Measurements from ENCODE around the gene SBK2. TPM values are rescaled to one million over a fixed set of nuclear protein-coding genes. Genes with fewer than 3 reads are reported as not detected.

The SBK2 gene
- total and polyA plus RNA-seq, 2 experiments from 2014 or later = 1.1 to 2.0 TPM

- no peaks in the 10 kb centered on the region; the same call in 2 of the 3 replicates for H3K36me3 Mint-ChIP-seq (ENCODE audit: low read depth)
- TF ChIP-seq NANOG (IDR thresholded peaks at IDR 0.05; ENCODE audit: borderline replicate concordance) (no peak), CTCF (conservative IDR thresholded peaks at IDR 0.05; ENCODE audit: low read depth in 2 of 2) (no peak), ZNF114 (CRISPR knock-in tag; IDR thresholded peaks at IDR 0.05) (no peak), EZH2phosphoT487 (IDR thresholded peaks at IDR 0.05; ENCODE audit: unreplicated experiment) (no peak), EZH2 (IDR thresholded peaks at IDR 0.05; ENCODE audit: low read depth, unreplicated experiment) (no peak)
- Histone ChIP-seq H3K36me3 (ENCODE audit: insufficient read depth) (no peaks in the 10 kb centered on the region), H3K4me3 (no peak overlapping the region), H3K27ac (ENCODE audit: low read depth) (no peak overlapping the region), H3K27me3 (ENCODE audit: insufficient read depth) (no peaks in the 10 kb centered on the region), H3K79me2 (replicated peaks; ENCODE audit: insufficient read depth) (no peaks in the 10 kb centered on the region), H3K9me2 (ENCODE audit: insufficient read depth) (peaks cover 5% of the 10 kb centered on the region; the same call in 1 of the 2 replicates), H4K20me1 (replicated peaks; ENCODE audit: insufficient read depth) (no peaks in the 10 kb centered on the region), H3K4me2 (no peak overlapping the region), H3K4me1 (ENCODE audit: insufficient read depth) (peaks cover 7% of the 10 kb centered on the region; the same call in 1 of the 2 replicates), H2AFZ (no peak overlapping the region), H3F3A (replicated peaks; ENCODE audit: low read depth) (0 out of 2 replicates have a peak, but pooled peaks cover 7% of the 10 kb centered on the region)
- ATAC-seq = no peak
- peaks cover 6% of the 10 kb centered on the region for H3K9me3 Mint-ChIP-seq
- DNase-seq (ENCODE audit: low spot score) = no peak
- H3K4me1 Mint-ChIP-seq = peaks cover 6% of the 10 kb centered on the region
- H3K4me3 Mint-ChIP-seq = no peak overlapping the region
- peaks cover 13% of the 10 kb centered on the region for H3K27me3 Mint-ChIP-seq (ENCODE audit: insufficient read depth, low read depth, poor library complexity)
- H3K27ac Mint-ChIP-seq = no peak overlapping the region
Measured at GRCh38 chr19:55539090-55539984, 2.4 kb upstream of the SBK2 start.

GRCh38 chr19:55538132-55538531 lies 1.2 kb upstream of the SBK2 start:
- Mint-ChIP-seq H3K27me3 (ENCODE audit: insufficient read depth, low read depth, poor library complexity) (peaks cover 13% of the 10 kb centered on the region), H3K36me3 (ENCODE audit: low read depth) (no peaks in the 10 kb centered on the region; the same call in 2 of the 3 replicates), H3K4me1 (peaks cover 6% of the 10 kb centered on the region), H3K4me3 (no peak overlapping the region), H3K9me3 (peaks cover 3% of the 10 kb centered on the region; the same call in 2 of the 3 replicates), H3K27ac (no peak overlapping the region)
- Histone ChIP-seq H3K4me2 (peak overlapping the region; percentile 62), H3K27me3 (ENCODE audit: insufficient read depth) (no peaks in the 10 kb centered on the region), H3K36me3 (ENCODE audit: insufficient read depth) (no peaks in the 10 kb centered on the region), H2AFZ (no peak overlapping the region; the same call in 1 of the 2 replicates), H3F3A (replicated peaks; ENCODE audit: low read depth) (0 out of 2 replicates have a peak, but pooled peaks cover 7% of the 10 kb centered on the region), H3K4me1 (ENCODE audit: insufficient read depth) (peaks cover 7% of the 10 kb centered on the region; the same call in 1 of the 2 replicates), H3K27ac (ENCODE audit: low read depth) (peak overlapping the region; percentile 78; the same call in 1 of the 2 replicates), H4K20me1 (replicated peaks; ENCODE audit: insufficient read depth) (no peaks in the 10 kb centered on the region), H3K79me2 (replicated peaks; ENCODE audit: insufficient read depth) (no peaks in the 10 kb centered on the region), H3K9me2 (ENCODE audit: insufficient read depth) (peaks cover 5% of the 10 kb centered on the region; the same call in 1 of the 2 replicates), H3K4me3 (no peak overlapping the region)
- TF ChIP-seq JUNB (IDR thresholded peaks at IDR 0.05; ENCODE audit: unreplicated experiment) (no peak), EZH2phosphoT487 (IDR thresholded peaks at IDR 0.05; ENCODE audit: unreplicated experiment) (no peak)
- ATAC-seq (peak; percentile 5; the same call in 1 of the 3 replicates), DNase-seq (ENCODE audit: low spot score) (peak; percentile 49)
